GM19025 (cell line): ENCODE results near the gene ABCF2.

Source experiments
- ATAC-seq: cut with Tn5 transposase; IDR thresholded peaks from one replicate; pipeline ENCODE4 v1.9.1; 2021; ENCODE audit warnings: mild to moderate bottlenecking, low read depth, moderate library complexity; ENCODE audit not compliant: unreplicated experiment

ABCF2 gene

DNA sequence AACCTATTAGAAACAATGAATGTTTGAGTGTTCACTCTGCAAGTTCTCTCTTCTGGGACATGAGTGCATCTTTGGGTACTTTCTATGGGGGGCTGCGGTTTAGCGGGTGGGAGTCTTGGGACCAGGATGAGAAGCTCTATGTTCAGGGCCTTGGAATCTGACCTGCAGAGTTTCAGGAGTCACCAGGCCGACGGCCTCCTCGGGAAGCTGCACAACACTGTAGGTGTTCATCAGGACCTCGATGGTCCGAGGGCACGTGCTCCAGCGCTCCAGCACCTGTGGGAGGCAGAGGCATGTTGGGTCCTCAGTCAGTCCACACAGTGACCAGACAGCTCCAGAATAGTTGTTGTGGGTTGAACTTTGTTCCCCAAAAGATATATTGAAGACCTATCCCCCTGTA lies 50.6 kb downstream of the ABCF2 start:
- ATAC-seq: no peak

DNA sequence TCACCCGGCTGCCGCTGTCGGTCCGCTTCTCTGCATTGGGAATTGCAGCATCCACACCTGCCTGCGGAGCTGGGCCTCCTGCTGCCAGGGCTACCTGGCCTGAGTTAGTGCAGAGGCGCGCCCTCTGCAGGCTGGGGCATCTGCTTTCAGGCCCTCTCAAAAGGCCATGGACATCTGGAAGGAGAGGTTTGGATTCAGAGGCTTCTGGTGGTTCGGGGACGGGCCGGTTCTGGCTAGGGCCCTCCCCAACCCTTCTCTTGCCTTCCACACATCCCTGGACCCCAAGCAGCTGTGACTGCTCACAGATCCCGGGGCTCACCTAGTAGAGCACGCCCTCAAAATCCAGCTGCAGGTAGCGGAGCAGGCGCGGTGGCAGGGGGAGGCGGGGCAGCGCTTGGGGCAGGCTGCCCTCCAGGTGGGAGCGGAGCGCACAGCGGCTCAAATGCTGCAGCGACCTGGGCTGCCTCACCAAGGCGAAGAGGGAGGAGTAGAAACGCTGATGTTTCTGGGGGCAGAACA lies 51.2 kb downstream of the ABCF2 start:
- ATAC-seq: no peak

DNA sequence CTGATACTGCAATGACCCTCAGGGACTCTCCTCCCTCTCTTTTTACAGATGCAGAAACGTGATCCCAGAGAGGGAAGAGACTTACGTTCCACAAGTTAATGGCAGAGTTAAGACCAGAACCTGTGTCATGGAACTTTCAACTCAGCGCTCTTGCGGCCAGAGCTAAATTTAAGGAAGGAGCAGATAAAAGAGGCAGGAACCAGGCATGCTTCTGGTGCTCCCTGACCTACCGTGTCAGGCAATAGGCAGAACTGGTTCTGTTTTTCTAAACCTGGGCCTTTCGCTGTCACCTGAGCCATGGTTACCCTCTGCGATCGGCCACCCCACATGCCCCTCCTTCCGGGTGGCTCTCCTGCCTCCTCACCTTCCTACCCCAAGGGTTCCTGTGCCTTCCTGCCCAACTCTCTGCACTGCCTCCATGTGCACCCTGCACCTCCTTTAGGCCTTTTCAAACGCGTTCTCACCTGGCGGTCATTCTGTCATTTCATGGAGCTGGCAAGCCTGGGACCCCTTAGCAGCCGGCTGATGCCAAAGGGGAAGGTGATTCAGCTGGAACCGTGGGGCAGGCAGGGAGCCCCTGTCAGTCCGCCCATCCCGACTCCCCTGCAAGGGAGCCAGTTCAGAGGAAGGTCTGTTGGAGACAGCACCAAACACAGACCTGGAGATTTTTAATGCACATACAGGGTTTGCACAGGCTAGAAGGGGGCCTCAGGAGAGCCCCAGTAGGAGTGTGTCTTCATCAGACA lies 51.8 kb downstream of the ABCF2 start:
- no peak for ATAC-seq

DNA sequence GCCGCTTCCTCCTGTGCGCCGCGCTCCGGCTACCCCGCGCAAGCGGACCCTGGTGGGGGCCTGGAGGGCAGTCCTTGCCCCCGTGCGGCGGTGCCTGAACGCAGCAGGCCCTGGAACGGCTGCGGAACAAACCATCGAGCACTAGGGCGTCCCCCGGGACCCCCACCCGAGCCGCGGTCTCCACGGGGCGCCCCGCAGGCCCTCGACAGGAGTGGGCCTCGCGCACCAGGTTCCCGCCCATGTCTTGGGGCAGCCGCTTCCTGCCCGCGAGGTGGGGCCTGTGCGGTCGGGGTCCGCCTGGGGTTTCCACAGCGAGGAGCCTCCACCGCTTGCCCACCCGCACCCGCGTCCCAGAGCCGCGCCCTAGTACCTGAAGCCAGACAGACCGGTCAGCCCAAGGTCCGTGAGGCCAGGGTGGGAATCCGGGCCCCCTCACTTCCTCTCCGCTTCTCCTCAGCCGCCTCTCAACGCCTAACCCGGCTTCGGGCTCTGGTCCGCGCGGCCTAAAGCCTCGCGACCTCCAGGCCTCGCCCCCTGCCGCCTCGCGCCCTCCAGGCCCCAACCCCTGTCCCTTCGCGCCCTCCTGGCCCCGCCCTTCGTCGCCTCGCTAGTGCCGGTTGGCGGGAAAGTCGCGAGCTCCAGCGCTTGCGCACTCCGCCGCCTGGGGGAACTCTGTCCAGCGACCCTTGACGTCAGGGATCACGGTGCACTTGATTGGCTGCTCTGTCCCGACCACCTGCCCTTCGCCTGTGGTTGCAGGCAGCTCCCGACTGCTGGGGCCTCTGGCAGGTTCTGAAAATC lies 52.6 kb downstream of the ABCF2 start:
- no peak for ATAC-seq

DNA sequence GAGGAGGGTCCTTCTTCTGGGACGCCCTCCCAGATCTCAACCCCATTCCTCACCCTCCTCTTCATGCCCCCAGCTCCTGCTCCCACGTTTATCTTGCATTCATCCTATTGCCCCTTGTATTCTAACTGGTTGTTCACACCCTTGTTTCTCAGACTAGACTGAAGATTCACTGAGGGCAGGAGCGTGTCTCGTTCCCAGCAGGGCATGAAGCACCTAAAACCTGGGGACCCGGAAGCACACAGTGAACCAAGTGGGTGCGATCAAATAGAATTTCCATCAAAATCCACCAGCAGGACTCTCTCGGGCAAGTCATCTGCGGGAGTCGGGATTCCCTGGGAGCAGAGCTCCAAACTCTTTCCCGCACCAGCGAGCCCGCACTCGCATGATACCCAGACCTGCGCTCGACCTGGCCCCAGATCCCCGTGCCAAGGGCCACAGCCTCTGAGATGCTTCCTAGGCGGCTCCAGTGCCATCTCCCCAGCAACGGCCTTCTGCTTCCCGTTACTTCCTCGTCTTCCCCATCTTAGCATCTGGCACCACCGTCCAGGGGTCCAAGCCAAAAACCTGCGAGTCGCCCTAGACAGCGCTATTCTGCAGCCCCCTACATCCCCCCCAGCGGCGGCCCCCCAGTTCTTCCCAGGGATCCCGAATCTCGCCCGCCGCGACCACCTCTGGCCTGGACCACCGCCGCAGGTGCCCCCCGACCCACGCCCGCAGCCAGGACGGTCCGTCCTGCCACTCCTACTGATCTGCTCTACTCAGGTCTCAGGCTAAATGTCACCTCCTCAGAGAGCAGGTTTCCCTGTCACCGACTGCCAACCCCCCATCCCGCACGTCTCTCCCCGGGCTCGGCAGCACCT lies 53.4 kb downstream of the ABCF2 start:
- ATAC-seq: no peak

DNA sequence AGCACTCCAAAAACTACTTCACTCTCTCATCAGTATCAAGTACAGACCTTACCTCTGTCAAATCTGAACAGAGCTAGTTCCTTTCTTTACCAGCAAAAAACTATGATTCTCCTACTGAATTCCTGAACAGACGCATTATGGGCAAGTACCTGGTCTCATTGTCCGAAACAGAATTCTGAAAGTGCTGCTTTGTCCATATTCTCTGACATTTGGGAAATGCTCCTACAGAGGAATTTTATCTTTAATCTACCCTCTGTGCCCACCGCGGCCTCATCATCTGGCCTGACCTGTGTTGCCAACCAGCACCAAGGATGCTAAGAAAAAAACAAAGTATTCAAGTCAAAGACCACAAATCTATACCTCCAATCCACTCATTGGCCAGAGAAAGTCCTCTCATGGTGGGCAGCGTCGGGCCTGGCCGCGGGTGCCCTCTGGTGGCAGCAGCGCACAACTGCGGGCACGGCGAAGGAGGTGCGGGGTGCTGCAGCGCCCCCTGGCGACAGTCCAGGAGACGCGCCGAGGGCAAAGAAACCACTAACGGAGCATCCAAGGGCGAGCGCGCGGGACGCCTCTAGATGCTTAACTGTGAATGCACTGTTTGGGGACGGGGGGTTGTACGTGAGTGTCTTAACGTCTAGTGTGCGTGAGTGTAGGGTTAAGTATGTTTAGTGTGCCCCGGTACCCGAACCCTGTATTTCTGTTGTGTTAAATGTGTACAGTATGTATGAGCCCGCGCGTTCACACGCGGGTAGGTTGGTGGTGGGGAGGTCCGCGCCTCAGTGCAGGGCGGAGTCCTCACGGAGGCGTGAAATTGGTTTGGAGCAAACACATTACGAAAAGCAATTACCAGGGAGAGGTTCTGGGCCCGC lies 54.5 kb downstream of the ABCF2 start:
- peak; percentile 63 for ATAC-seq

DNA sequence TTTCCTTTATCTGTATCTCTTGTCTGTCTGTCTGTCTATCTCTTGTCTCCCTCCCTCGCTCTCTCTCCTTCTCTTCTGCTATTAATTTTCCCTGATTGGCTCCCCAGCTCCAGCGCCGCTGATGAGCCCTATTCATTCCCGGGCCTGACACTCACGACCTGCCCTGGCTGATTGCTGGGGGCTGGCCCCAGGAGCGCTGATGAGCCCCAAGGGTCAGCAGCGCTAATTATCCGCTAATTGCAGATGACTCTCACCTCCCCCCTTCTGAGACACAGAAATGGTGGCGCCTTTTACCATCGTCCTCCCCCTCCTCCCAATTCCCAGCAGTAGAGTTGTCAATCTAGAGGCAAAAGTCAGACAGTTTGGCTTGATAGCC lies 58.2 kb downstream of the ABCF2 start:
- no peak for ATAC-seq

DNA sequence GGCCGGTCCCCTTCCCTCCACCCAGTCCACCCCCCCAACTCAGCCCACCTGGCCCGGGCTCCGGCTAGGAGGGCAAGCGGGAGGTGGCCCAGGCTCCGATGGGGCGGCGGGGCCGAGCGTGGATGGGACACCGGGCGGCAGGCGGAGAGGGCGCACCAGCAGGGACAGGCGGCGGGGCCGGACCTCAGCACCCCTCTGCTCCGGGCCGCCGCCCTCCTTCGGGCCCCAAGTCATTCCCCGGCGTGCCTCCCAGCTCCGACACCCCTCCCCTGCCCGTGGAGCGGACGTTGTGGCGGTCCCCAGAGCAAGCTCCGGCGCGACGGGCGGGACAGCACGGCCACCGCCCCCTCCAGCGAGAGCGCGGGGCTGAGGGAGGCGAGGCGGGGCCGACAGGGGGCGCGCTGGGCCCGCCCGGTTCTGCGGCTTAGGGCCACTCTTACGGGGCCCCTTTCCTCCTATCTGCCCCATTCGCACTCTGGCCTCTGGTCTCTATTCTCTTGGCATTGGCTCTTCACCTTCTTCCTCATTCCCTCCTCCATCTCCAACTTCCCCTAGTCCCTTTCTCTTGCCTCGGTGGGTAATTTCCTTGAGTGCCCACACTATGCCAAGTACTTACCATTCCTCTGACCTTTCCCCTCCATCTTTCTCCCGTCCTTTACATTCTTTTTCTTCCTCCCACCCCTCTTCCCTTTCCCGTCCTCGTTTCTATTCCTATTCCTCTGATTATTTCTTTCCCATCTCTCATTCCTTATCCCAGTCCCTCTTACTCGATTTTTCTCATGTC lies 58.8 kb downstream of the ABCF2 start:
- no peak for ATAC-seq

DNA sequence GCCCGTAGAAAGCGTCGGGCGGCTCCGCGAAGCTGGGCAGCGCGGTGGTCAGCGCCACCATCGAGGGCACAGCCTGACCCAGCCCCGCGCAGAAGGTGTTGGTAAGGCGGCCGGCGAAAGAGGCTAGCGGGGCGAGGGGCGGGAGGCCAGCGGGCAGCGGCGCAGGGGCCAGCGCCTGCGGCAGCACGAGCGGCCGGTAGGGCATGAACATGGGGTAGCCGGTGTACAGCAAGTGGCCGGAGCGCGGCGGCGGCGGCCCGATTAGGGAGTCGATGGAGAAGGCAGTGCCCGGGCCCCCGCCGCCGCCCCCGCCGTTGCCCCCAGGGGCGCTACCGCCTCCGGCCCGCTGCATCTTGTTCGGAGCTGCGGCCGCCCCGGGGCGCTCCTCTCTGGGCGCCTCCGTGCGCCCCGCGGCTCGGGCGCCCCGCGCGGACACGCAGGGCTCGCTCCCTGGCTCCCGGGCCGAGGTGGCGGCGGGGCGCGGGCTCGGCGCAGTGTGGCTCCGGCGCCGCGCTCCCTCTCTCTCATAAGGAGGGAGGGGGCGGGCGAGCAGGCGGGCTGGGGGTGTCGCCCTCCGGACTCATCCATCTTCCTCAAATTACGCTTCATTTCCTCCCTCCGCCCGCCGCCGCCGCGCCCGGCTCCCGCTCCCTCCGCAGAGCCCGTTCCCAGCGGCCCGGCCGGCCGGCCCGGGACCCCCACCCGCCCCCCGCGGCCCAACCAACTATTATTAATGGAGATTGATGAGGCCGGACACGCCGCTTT lies 59.6 kb downstream of the ABCF2 start, which contains the start of gene GBX1:
Gene GBX1, minus strand, starts transcription at position 498 of the 765 bp plus-strand sequence. Its CDS starts 146 bp downstream, at position 352.
- no peak for ATAC-seq

DNA sequence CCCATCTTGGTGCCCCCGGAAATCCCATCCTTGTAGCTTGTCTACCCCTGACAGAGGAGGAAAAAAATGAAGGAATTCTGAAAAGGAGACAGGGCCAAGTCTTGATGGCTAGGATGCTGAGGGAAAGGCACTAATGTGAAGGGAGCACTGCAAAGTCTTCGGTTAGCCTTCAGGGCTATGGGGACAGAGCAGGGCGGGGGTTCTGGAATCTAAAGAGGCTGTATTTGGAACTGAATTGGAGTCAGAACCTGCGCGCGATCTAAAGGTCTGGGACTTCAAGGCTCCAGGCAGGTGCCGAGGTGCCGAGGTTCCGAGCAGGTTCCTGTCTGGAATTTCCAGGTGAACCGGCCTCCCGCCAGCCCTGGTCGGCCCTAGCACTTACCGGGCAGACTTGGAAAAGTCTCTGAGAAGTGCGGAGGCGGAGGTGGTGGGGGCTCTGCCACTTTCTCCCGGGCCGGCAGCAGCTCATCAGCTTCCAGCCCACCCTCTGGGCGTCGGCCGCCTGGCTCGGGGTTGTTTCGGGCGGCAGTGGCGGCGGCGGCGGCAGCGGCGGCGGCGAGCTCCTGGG lies 60.3 kb downstream of the ABCF2 start:
- ATAC-seq: no peak
